GM10266 (cell line): ENCODE results near the gene HMCN2.

Source experiments
- DNase-seq: peaks from one replicate; pipeline ENCODE4 v3.0.0; 2012; ENCODE audit errors: extremely low spot score
- CTCF ChIP-seq: IDR thresholded peaks from 2 replicates; pipeline ENCODE4 v1.5.1; 2012; ENCODE audit warnings: mild to moderate bottlenecking, low read depth; ENCODE audit not compliant: control insufficient read depth, insufficient read depth; ENCODE audit errors: missing control alignments

The HMCN2 gene

GRCh38 chr9:130451004-130451390 lies 185.4 kb downstream of the HMCN2 start:
- no peak for TF ChIP-seq CTCF
- DNase-seq: no peak

- peak; percentile 16 for TF ChIP-seq CTCF
- DNase-seq: no peak
Measured at GRCh38 chr9:130451509-130452388, 186.2 kb downstream of the HMCN2 start.

GRCh38 chr9:130452835-130453234 lies 187.3 kb downstream of the HMCN2 start:
- no peak for TF ChIP-seq CTCF
- no peak for DNase-seq

GRCh38 chr9:130453487-130453886 lies 187.9 kb downstream of the HMCN2 start:
- DNase-seq: no peak
- no peak for TF ChIP-seq CTCF

- no peak for DNase-seq
- TF ChIP-seq CTCF: no peak
Measured at GRCh38 chr9:130454096-130454811, 188.7 kb downstream of the HMCN2 start.

GRCh38 chr9:130454812-130455325 lies 189.3 kb downstream of the HMCN2 start:
- TF ChIP-seq CTCF: no peak
- no peak for DNase-seq
